SK-N-SH (cell line): ENCODE measurements around the gene LHFPL4. TPM values are rescaled to one million over a fixed set of nuclear protein-coding genes. Genes with fewer than 3 reads are reported as not detected.

ENCODE experiments used
- CTCF ChIA-PET: fragments of 300-600, 350-600 bp; formaldehyde crosslinking; extraction: SDS; loops from one replicate; lab custom pipeline; 2021; lab: Yijun Ruan, JAX
- POLR2A ChIA-PET: fragments of 350-600 bp; sonication (Branson Sonifier 250); formaldehyde crosslinking; extraction: SDS; loops from one replicate; lab custom pipeline; 2020; ENCODE audit warnings: antibody characterized with exemption, inconsistent platforms; lab: Yijun Ruan, JAX
- DNase-seq: peaks from one replicate; pipeline ENCODE4 v3.0.0; 2012
- H2AFZ ChIP-seq: fragments of 200-600 bp; sonication (generic); 2 replicates; pipeline ENCODE4 v1.8.1; 2016; ENCODE audit warnings: antibody characterized with exemption, mild to moderate bottlenecking, low read depth
- H3F3A ChIP-seq: fragments of 200-600 bp; sonication (generic); replicated peaks from 2 replicates; pipeline ENCODE3; 2016; ENCODE audit warnings: antibody characterized with exemption, mild to moderate bottlenecking; ENCODE audit not compliant: insufficient read depth
- H3K27ac ChIP-seq, 2 experiments: fragments of 200-500 bp in 1 of 2; fragments of 200-600 bp in 1 of 2; sonication (Bioruptor generic) in 1 of 2; sonication (generic), shearing (Covaris generic) in 1 of 2; 2 replicates each; pipeline versions ENCODE4 v1.5.1 to v1.6.1; 2014 to 2016; ENCODE audit warnings: low read depth in 2 of 2, inconsistent platforms in 1 of 2, low read length in 1 of 2, mild to moderate bottlenecking in 1 of 2, mixed read lengths in 1 of 2
- H3K27me3 ChIP-seq: fragments of 200-600 bp; sonication (generic), shearing (Covaris generic); 2 replicates; pipeline ENCODE4 v1.6.1; 2016; ENCODE audit warnings: mixed run types; ENCODE audit not compliant: insufficient read depth
- H3K36me3 ChIP-seq, 2 experiments: fragments of 200-500 bp in 1 of 2; fragments of 200-600 bp in 1 of 2; sonication (Bioruptor generic) in 1 of 2; sonication (generic) in 1 of 2; replicated peaks in 1 of 2; 2 replicates each; pipeline versions ENCODE3 to v1.5.1; 2014 to 2016; ENCODE audit warnings: low read length in 1 of 2, mild to moderate bottlenecking in 1 of 2; ENCODE audit not compliant: insufficient read depth in 2 of 2, control insufficient read depth in 1 of 2
- H3K4me1 ChIP-seq, 2 experiments: fragments of 200-500 bp in 1 of 2; fragments of 200-600 bp in 1 of 2; sonication (Bioruptor generic) in 1 of 2; sonication (generic), shearing (Covaris generic) in 1 of 2; 2 replicates each; pipeline versions ENCODE4 v1.5.1 to v1.6.1; 2014 to 2016; ENCODE audit warnings: low read depth in 1 of 2, low read length in 1 of 2, mixed run types in 1 of 2; ENCODE audit not compliant: insufficient read depth in 2 of 2, control insufficient read depth in 1 of 2
- H3K4me2 ChIP-seq: fragments of 200-600 bp; sonication (generic), shearing (Covaris generic); 2 replicates; pipeline ENCODE4 v1.6.1; 2017; ENCODE audit warnings: mixed run types
- H3K4me3 ChIP-seq, 2 experiments: fragments of 200-500 bp in 1 of 2; fragments of 200-600 bp in 1 of 2; sonication (Bioruptor generic) in 1 of 2; sonication (generic), shearing (Covaris generic) in 1 of 2; 2 replicates each; pipeline versions ENCODE4 v1.5.1 to v1.8.1; 2014 to 2016; ENCODE audit warnings: low read depth in 2 of 2, inconsistent platforms in 1 of 2, low read length in 1 of 2, mild to moderate bottlenecking in 1 of 2, mixed read lengths in 1 of 2, moderate library complexity in 1 of 2
- H3K79me2 ChIP-seq: fragments of 200-600 bp; sonication (generic); 2 replicates; pipeline ENCODE4 v1.8.1; 2017; ENCODE audit warnings: mild to moderate bottlenecking; ENCODE audit not compliant: insufficient read depth
- H3K9ac ChIP-seq: fragments of 200-600 bp; sonication (generic); 2 replicates; pipeline ENCODE4 v1.6.1; 2017; ENCODE audit warnings: mixed run types
- H3K9me2 ChIP-seq: fragments of 200-600 bp; sonication (generic); 2 replicates; pipeline ENCODE4 v1.6.1; 2017; ENCODE audit warnings: mixed run types
- H3K9me3 ChIP-seq: fragments of 200-600 bp; sonication (generic); 2 replicates; pipeline ENCODE4 v1.6.1; 2017; ENCODE audit warnings: mixed run types, mild to moderate bottlenecking, moderate library complexity
- H4K20me1 ChIP-seq: fragments of 200-600 bp; sonication (generic); 2 replicates; pipeline ENCODE4 v1.6.1; 2017; ENCODE audit warnings: mild to moderate bottlenecking, mixed run types; ENCODE audit not compliant: insufficient read depth
- EZH2phosphoT487 ChIP-seq: fragments of 200-600 bp; sonication (generic); IDR thresholded peaks from 2 replicates; pipeline ENCODE4 v1.6.1; 2017; ENCODE audit warnings: low read depth, mixed run types, mild to moderate bottlenecking, antibody characterized with exemption, moderate library complexity, borderline replicate concordance
- FOSL2 ChIP-seq: IDR thresholded peaks from 2 replicates; pipeline ENCODE4 v1.4.0; 2012; ENCODE audit warnings: low read depth, mild to moderate bottlenecking, moderate library complexity, borderline replicate concordance
- GATA2 ChIP-seq: sonication (generic); formaldehyde crosslinking; IDR thresholded peaks from 2 replicates; pipeline ENCODE4 v1.5.0; 2020; ENCODE audit warnings: mild to moderate bottlenecking, missing genetic modification reagents
- MXI1 ChIP-seq: IDR thresholded peaks from 2 replicates; pipeline ENCODE4 v1.6.1; 2012; ENCODE audit warnings: mild to moderate bottlenecking, low read depth, low read length, improper control_type of control experiment
- TAF1 ChIP-seq: IDR thresholded peaks from 2 replicates; pipeline ENCODE4 v1.6.1; 2012; ENCODE audit warnings: low read depth, mild to moderate bottlenecking, low read length, moderate library complexity, borderline replicate concordance
- YY1 ChIP-seq: IDR thresholded peaks from 2 replicates; pipeline ENCODE4 v1.4.0; 2012; ENCODE audit warnings: low read depth, mild to moderate bottlenecking
- WGBS: methylation state at CpG from one replicate; pipeline ENCODE4 v1.1.6; 2017; ENCODE audit warnings: low lambda C conversion rate; 5-methylcytosine and 5-hydroxymethylcytosine counted together
- polyA plus RNA-seq, 3 experiments: library from polyadenylated mRNA; depleted of rRNA; stranded (reverse); fragments of >200 nt; gene quantifications; 2 replicates each; pipeline ENCODE4 v1.2.3, GENCODE V29; 2012
- TF ChIP-seq, protein P1 (sequence below): fragments of 200-600 bp; sonication (generic); IDR thresholded peaks from 2 replicates; pipeline ENCODE4 v1.6.1; 2017; ENCODE audit warnings: antibody characterized with exemption, mild to moderate bottlenecking, moderate library complexity
- TF ChIP-seq, protein P2 (sequence below): fragments of 150-350 bp; IDR thresholded peaks from 2 replicates; pipeline ENCODE4 v1.6.1; 2017; ENCODE audit warnings: antibody characterized with exemption, low read length, low read depth, borderline replicate concordance
- TF ChIP-seq, protein P3 (sequence below): IDR thresholded peaks from 2 replicates; pipeline ENCODE4; 2012

Gene LHFPL4
- polyA plus RNA-seq, 1 of the 3 experiments (the other 2 are of a cell fraction), result 0.39 TPM

DNA sequence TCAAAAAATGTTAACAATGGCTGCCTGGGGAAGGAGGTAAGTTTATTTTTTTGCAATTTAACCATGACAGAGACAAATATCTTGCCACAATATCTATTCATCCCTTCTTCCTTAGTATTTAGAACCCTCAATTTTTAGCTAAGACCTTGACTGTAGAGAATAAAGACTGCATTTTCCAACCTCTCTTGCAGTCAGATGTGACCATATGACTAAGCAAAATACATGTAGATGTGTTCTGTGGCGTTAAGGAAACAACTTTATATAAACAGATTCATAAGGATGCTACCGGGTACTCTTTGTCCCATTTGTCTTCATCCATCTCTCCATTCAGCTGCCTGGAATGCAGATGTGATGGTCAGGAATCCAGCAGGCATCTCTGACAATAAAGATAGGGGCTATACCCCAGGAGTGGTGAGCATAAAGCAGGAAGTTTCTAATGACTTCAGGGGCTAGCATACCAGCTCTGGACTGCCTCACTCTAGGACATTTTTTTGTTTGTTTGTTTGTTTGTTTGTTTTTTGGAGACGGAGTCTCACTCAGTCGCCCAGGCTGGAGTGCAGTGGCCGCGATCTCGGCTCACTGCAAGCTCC lies 41.1 kb downstream of the LHFPL4 start:
- Histone ChIP-seq H3K27ac (no peak overlapping the region), H3K27me3 (no peaks in the 10 kb centered on the region), H3K4me1 (no peaks in the 10 kb centered on the region), H3K36me3 (no peaks in the 10 kb centered on the region), H3K79me2 (no peaks in the 10 kb centered on the region), H3K9ac (no peak overlapping the region), H4K20me1 (no peaks in the 10 kb centered on the region), H3K4me3 (no peak overlapping the region), H3K4me2 (no peak overlapping the region), H2AFZ (no peak overlapping the region), H3K9me3 (no peaks in the 10 kb centered on the region), H3F3A (no peaks in the 10 kb centered on the region), H3K9me2 (no peaks in the 10 kb centered on the region)
- WGBS, result 66% methylated on average over 7 of the region's 7 CpGs
- POLR2A ChIA-PET, result no interaction called here
- TF ChIP-seq, protein P1, sequence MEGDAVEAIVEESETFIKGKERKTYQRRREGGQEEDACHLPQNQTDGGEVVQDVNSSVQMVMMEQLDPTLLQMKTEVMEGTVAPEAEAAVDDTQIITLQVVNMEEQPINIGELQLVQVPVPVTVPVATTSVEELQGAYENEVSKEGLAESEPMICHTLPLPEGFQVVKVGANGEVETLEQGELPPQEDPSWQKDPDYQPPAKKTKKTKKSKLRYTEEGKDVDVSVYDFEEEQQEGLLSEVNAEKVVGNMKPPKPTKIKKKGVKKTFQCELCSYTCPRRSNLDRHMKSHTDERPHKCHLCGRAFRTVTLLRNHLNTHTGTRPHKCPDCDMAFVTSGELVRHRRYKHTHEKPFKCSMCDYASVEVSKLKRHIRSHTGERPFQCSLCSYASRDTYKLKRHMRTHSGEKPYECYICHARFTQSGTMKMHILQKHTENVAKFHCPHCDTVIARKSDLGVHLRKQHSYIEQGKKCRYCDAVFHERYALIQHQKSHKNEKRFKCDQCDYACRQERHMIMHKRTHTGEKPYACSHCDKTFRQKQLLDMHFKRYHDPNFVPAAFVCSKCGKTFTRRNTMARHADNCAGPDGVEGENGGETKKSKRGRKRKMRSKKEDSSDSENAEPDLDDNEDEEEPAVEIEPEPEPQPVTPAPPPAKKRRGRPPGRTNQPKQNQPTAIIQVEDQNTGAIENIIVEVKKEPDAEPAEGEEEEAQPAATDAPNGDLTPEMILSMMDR, result no peak
- TF ChIP-seq FOSL2 (no peak), GATA2 (no peak), MXI1 (no peak)
- TF ChIP-seq, protein P2, sequence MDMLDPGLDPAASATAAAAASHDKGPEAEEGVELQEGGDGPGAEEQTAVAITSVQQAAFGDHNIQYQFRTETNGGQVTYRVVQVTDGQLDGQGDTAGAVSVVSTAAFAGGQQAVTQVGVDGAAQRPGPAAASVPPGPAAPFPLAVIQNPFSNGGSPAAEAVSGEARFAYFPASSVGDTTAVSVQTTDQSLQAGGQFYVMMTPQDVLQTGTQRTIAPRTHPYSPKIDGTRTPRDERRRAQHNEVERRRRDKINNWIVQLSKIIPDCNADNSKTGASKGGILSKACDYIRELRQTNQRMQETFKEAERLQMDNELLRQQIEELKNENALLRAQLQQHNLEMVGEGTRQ, result no peak
- CTCF ChIA-PET, result interaction anchor here (2.9 kb wide), 1 partner anchor 9 kb away, joined by 15 read pairs; no protein-coding TSS in a partner anchor
- no peak for DNase-seq

DNA sequence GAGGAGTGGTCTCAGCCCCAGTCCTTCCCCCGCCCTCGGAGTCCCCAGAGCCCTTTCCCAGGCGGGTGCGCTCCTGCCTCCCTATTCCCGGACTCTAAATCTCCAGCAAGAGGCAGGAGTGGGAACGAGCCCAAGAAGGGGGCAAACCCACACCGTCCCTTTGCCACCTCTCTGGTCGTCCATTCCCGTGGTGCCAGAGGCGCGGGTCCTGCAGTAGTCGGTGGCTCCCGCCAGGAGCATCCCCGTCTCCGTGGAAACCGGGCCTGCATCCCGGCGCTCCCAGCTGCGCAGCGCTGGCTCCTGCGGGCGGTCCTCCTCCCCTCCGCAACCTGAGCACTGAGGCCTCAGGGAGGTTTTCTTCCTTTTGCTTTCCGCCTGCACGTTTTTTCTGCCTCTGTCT lies 44.8 kb downstream of the LHFPL4 start:
- Histone ChIP-seq H3K9ac (no peak overlapping the region), H3K27me3 (no peaks in the 10 kb centered on the region), H3K4me3 (no peak overlapping the region), H3K4me1 (no peaks in the 10 kb centered on the region), H2AFZ (no peak overlapping the region), H3K27ac (no peak overlapping the region), H3K4me2 (no peak overlapping the region), H3K36me3 (no peaks in the 10 kb centered on the region), H4K20me1 (no peaks in the 10 kb centered on the region), H3K9me2 (no peaks in the 10 kb centered on the region), H3F3A (no peaks in the 10 kb centered on the region), H3K9me3 (no peaks in the 10 kb centered on the region), H3K79me2 (no peaks in the 10 kb centered on the region)
- WGBS, result 67% methylated on average over 14 of the region's 25 CpGs
- no peak for DNase-seq
- ChIA-PET CTCF (no interaction called here), POLR2A (no interaction called here)
- TF ChIP-seq TAF1 (no peak), EZH2phosphoT487 (no peak), YY1 (no peak)
- TF ChIP-seq, protein P3, sequence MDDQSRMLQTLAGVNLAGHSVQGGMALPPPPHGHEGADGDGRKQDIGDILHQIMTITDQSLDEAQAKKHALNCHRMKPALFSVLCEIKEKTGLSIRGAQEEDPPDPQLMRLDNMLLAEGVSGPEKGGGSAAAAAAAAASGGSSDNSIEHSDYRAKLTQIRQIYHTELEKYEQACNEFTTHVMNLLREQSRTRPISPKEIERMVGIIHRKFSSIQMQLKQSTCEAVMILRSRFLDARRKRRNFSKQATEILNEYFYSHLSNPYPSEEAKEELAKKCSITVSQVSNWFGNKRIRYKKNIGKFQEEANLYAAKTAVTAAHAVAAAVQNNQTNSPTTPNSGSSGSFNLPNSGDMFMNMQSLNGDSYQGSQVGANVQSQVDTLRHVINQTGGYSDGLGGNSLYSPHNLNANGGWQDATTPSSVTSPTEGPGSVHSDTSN, result no peak
